Esophagus muscularis mucosa (tissue), 4 donors: ENCODE measurements around the gene TAF1C.

Experiments
- CTCF ChIP-seq, 3 experiments: fragments of 200-600 bp in 2 of 3; fragments of 450-650 bp in 1 of 3; sonication (generic) in 2 of 3; IDR thresholded peaks; one replicate each; pipeline ENCODE4 v1.5.1; 2017 to 2019; ENCODE audit warnings: antibody characterized with exemption in 3 of 3, mild to moderate bottlenecking in 2 of 3, moderate library complexity in 1 of 3
- EP300 ChIP-seq: sonication (generic); formaldehyde crosslinking; IDR thresholded peaks from one replicate; pipeline ENCODE4 v1.6.1; 2017; ENCODE audit warnings: antibody characterized with exemption
- POLR2A ChIP-seq: fragments of 450-650 bp; IDR thresholded peaks from one replicate; pipeline ENCODE4 v1.6.1; 2017; ENCODE audit warnings: antibody characterized with exemption, moderate library complexity, mild to moderate bottlenecking, low read depth
- POLR2AphosphoS5 ChIP-seq, 2 donors: sonication (generic); formaldehyde crosslinking; IDR thresholded peaks; one replicate each; pipeline ENCODE4 v1.6.1; 2017; ENCODE audit warnings: antibody characterized with exemption in 2 of 2

GRCh38 chr16:84232060-84232459 is 45.2 kb upstream of the TAF1C start:
- no peak for TF ChIP-seq CTCF (IDR thresholded peaks at IDR 0.05)
- TF ChIP-seq POLR2A = no peak
- TF ChIP-seq EP300 = no peak
- TF ChIP-seq POLR2AphosphoS5 (IDR thresholded peaks at IDR 0.05) = no peak
